Neural cell (in vitro differentiated cells): ENCODE data around the gene SNRPA. TPM values are rescaled to one million over a fixed set of nuclear protein-coding genes. Genes with fewer than 3 reads are reported as not detected.
A peak's percentile ranks its signal among the peaks of the same experiment; 100 is the strongest.

ENCODE experiments used
- H2AFZ ChIP-seq: fragments of 200-600, 300-800 bp; sonication (generic), shearing (Covaris generic); 2 replicates; pipeline ENCODE4 v1.6.0; 2014; ENCODE audit warnings: low read depth, mild to moderate bottlenecking, antibody characterized with exemption, low read length, moderate library complexity
- H3F3A ChIP-seq: fragments of 200-600 bp; shearing (Covaris generic); 2 replicates; pipeline ENCODE4 v1.6.1; 2016; ENCODE audit warnings: mild to moderate bottlenecking, moderate library complexity, mixed read lengths, antibody characterized with exemption, low read length; ENCODE audit not compliant: insufficient read depth, poor library complexity, severe bottlenecking
- H3K27ac ChIP-seq: fragments of 200-600, 300-800 bp; sonication (generic), shearing (Covaris generic); 2 replicates; pipeline ENCODE4 v1.5.1; 2014; ENCODE audit warnings: mild to moderate bottlenecking, low read length, moderate library complexity
- H3K27me3 ChIP-seq: fragments of 300-800, 200-600 bp; sonication (generic), shearing (Covaris generic); 2 replicates; pipeline ENCODE4 v1.6.0; 2014; ENCODE audit warnings: mild to moderate bottlenecking, low read depth, low read length, moderate library complexity; ENCODE audit not compliant: insufficient read depth
- H3K36me3 ChIP-seq: fragments of 300-800, 200-600 bp; sonication (generic), shearing (Covaris generic); 2 replicates; pipeline ENCODE4 v1.5.1; 2014; ENCODE audit warnings: mild to moderate bottlenecking, antibody characterized with exemption, low read length, moderate library complexity; ENCODE audit not compliant: insufficient read depth
- H3K4me2 ChIP-seq: fragments of 300-800, 200-600 bp; sonication (generic), shearing (Covaris generic); 2 replicates; pipeline ENCODE4 v1.6.0; 2014; ENCODE audit warnings: mild to moderate bottlenecking, low read length
- H3K4me3 ChIP-seq: fragments of 300-800, 200-600 bp; sonication (generic), shearing (Covaris generic); 2 replicates; pipeline ENCODE4 v1.5.1; 2014; ENCODE audit warnings: mild to moderate bottlenecking, low read length, moderate library complexity
- H3K79me2 ChIP-seq: fragments of 200-600 bp; shearing (Covaris generic); replicated peaks from 2 replicates; pipeline ENCODE4 v1.6.0; 2014; ENCODE audit warnings: mild to moderate bottlenecking, low read length, moderate library complexity; ENCODE audit not compliant: insufficient read depth
- H3K9ac ChIP-seq: fragments of 300-800, 200-600 bp; sonication (generic), shearing (Covaris generic); 2 replicates; pipeline ENCODE4 v1.6.1; 2016; ENCODE audit warnings: mild to moderate bottlenecking, low read length, mixed read lengths
- H3K9me2 ChIP-seq: fragments of 200-600 bp; shearing (Covaris generic); 2 replicates; pipeline ENCODE4 v1.6.1; 2016; ENCODE audit warnings: mild to moderate bottlenecking, low read length, mixed read lengths; ENCODE audit not compliant: insufficient read depth
- H3K9me3 ChIP-seq: fragments of 200-600, 300-800 bp; sonication (generic), shearing (Covaris generic); 2 replicates; pipeline ENCODE4 v1.6.1; 2016; ENCODE audit warnings: mild to moderate bottlenecking, mixed run types, low read length, moderate library complexity, mixed read lengths
- H4K20me1 ChIP-seq: fragments of 200-600 bp; shearing (Covaris generic); 2 replicates; pipeline ENCODE4 v1.6.1; 2016; ENCODE audit warnings: mild to moderate bottlenecking, mixed run types; ENCODE audit not compliant: insufficient read depth
- EP300 ChIP-seq: fragments of 450-650 bp; conservative IDR thresholded peaks from 2 replicates; pipeline ENCODE4 v1.6.1; 2014; ENCODE audit warnings: antibody characterized with exemption, mild to moderate bottlenecking, moderate library complexity; ENCODE audit not compliant: poor library complexity, severe bottlenecking
- EZH2 ChIP-seq: fragments of 200-600, 300-800 bp; shearing (Covaris generic), sonication (generic); IDR thresholded peaks from 2 replicates; pipeline ENCODE4 v1.6.1; 2014; ENCODE audit warnings: antibody characterized with exemption, low read length, borderline replicate concordance, mild to moderate bottlenecking; ENCODE audit not compliant: insufficient read depth, poor library complexity, severe bottlenecking
- MXI1 ChIP-seq: fragments of 450-650 bp; conservative IDR thresholded peaks from 2 replicates; pipeline ENCODE4 v1.6.1; 2014; ENCODE audit warnings: antibody characterized with exemption, mild to moderate bottlenecking; ENCODE audit not compliant: poor library complexity, severe bottlenecking
- POLR2AphosphoS5 ChIP-seq: IDR thresholded peaks from 2 replicates; pipeline ENCODE4 v1.6.1; 2012
- RAD21 ChIP-seq: fragments of 450-650 bp; conservative IDR thresholded peaks from 2 replicates; pipeline ENCODE4 v1.6.1; 2014; ENCODE audit warnings: antibody characterized with exemption, mild to moderate bottlenecking, moderate library complexity
- SMC3 ChIP-seq: fragments of 450-650 bp; conservative IDR thresholded peaks from 2 replicates; pipeline ENCODE4 v1.6.1; 2014; ENCODE audit warnings: antibody characterized with exemption, mild to moderate bottlenecking, moderate library complexity; ENCODE audit not compliant: poor library complexity
- TAF1 ChIP-seq: IDR thresholded peaks from 2 replicates; pipeline ENCODE4 v1.6.1; 2012; ENCODE audit warnings: low read depth
- polyA plus RNA-seq: library from polyadenylated mRNA; depleted of rRNA; stranded (reverse); fragments of >200 nt; gene quantifications from 2 replicates; pipeline ENCODE4 v1.2.3, GENCODE V29; 2014
- TF ChIP-seq, protein P1 (sequence below): IDR thresholded peaks from 2 replicates; pipeline ENCODE4 v1.6.1; 2012; ENCODE audit warnings: borderline replicate concordance
- TF ChIP-seq, protein P2 (sequence below): fragments of 450-650 bp; IDR thresholded peaks from 2 replicates; pipeline ENCODE4 v1.5.1; 2014; ENCODE audit warnings: antibody characterized with exemption, mild to moderate bottlenecking, moderate library complexity; ENCODE audit not compliant: poor library complexity, severe bottlenecking

The SNRPA gene
- polyA plus RNA-seq, 1 donor from 2014 or later = 29.9 TPM

DNA sequence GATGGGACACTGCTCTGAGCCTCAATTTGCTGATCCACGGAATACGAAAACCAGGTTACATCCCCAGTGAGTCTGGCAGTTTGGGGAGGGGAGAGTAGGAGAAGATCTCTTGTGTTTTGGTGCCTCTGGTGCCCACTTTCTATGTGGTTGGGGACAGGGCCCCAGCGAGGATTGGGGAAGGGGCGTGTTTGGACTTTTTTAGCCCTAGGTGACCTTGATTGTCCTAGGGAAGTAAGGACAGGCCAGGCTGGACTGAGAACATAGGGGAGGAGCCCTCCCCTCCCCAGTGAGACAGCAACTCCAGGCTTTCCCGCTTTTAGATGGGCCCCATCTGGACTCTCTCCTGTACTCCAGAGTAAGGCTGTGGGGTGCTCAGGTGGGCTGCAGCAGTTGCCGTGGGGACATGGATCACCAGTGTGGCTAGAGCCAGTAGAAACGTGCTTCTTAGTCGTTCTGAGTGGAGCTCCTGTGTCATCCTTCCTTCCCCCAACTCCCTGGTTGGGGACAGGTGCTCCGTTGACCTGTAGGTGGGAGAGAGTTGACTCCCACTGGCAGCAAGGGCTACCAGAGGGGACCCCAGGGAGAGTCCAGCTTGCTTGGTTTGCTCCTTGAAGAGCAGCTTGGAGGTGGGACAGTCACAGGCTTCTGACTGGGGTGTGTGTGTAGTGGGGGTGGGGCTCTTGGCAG, 52.3 kb downstream of the SNRPA start:
- Histone ChIP-seq H3K4me3 (peak overlapping the region; percentile 92), H4K20me1 (peaks cover 10% of the 10 kb centered on the region), H3K79me2 (peaks cover 72% of the 10 kb centered on the region), H3K9me3 (no peaks in the 10 kb centered on the region), H3K27ac (no peak overlapping the region), H3K27me3 (no peaks in the 10 kb centered on the region), H3K4me2 (peak overlapping the region; percentile 17), H3F3A (no peaks in the 10 kb centered on the region), H3K9ac (no peak overlapping the region), H2AFZ (no peak overlapping the region), H3K9me2 (no peaks in the 10 kb centered on the region), H3K36me3 (peaks cover 3% of the 10 kb centered on the region)
- TF ChIP-seq, protein P1, sequence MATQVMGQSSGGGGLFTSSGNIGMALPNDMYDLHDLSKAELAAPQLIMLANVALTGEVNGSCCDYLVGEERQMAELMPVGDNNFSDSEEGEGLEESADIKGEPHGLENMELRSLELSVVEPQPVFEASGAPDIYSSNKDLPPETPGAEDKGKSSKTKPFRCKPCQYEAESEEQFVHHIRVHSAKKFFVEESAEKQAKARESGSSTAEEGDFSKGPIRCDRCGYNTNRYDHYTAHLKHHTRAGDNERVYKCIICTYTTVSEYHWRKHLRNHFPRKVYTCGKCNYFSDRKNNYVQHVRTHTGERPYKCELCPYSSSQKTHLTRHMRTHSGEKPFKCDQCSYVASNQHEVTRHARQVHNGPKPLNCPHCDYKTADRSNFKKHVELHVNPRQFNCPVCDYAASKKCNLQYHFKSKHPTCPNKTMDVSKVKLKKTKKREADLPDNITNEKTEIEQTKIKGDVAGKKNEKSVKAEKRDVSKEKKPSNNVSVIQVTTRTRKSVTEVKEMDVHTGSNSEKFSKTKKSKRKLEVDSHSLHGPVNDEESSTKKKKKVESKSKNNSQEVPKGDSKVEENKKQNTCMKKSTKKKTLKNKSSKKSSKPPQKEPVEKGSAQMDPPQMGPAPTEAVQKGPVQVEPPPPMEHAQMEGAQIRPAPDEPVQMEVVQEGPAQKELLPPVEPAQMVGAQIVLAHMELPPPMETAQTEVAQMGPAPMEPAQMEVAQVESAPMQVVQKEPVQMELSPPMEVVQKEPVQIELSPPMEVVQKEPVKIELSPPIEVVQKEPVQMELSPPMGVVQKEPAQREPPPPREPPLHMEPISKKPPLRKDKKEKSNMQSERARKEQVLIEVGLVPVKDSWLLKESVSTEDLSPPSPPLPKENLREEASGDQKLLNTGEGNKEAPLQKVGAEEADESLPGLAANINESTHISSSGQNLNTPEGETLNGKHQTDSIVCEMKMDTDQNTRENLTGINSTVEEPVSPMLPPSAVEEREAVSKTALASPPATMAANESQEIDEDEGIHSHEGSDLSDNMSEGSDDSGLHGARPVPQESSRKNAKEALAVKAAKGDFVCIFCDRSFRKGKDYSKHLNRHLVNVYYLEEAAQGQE = no peak
- no peak for TF ChIP-seq POLR2AphosphoS5
- TF ChIP-seq TAF1 = no peak
- no peak for TF ChIP-seq SMC3
- no peak for TF ChIP-seq EZH2
- no peak for TF ChIP-seq MXI1
- TF ChIP-seq EP300 = no peak
- TF ChIP-seq, protein P2, sequence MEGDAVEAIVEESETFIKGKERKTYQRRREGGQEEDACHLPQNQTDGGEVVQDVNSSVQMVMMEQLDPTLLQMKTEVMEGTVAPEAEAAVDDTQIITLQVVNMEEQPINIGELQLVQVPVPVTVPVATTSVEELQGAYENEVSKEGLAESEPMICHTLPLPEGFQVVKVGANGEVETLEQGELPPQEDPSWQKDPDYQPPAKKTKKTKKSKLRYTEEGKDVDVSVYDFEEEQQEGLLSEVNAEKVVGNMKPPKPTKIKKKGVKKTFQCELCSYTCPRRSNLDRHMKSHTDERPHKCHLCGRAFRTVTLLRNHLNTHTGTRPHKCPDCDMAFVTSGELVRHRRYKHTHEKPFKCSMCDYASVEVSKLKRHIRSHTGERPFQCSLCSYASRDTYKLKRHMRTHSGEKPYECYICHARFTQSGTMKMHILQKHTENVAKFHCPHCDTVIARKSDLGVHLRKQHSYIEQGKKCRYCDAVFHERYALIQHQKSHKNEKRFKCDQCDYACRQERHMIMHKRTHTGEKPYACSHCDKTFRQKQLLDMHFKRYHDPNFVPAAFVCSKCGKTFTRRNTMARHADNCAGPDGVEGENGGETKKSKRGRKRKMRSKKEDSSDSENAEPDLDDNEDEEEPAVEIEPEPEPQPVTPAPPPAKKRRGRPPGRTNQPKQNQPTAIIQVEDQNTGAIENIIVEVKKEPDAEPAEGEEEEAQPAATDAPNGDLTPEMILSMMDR = no peak
- no peak for TF ChIP-seq RAD21

DNA sequence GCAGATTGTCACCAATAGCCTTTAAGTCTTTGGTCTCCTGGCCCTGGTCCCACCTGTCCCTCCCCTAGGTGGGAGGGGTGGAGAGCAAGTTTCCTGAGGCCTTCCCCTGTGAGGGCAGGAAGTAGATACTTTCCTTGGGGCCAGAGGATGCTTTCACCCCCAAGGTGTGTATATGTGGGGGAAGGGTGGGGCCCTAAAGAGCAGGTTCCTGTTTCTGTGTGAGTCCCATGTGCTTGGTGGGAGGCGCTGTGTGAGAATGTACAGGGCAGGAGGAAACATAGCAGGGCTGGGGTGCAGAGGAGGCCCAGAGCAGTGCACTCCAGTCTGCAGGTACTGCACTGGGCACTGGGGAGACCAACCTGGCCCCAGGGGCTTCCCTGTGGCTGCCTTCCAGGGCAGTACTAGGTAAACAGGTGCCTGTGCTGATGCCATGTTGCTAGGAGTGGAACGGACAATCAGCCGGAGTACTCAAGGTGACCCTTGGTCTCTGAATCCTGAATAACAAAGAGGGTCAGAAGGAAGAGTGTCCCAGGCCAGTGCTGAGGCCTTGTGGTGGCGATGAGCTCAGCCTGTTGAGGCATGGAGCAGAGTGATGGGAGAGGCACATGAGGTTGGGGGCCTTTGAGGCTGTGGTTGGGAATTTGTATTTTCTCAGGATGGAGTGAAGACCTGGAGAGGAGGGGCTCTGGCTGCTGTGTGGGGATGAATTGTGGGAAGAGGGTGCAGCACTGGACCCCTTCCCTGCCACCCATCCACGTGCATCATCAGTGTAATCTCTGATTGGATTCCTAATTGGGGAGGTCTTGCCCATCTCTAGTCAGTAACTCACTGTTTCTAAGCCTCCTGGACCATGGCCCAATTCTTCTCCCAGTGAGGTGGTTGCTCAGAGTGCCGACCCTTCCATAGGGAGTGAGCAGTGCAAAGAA, 53.1 kb downstream of the SNRPA start:
- Histone ChIP-seq H3K27ac (no peak overlapping the region), H3K4me2 (peak overlapping the region; percentile 17), H3K4me3 (peak overlapping the region; percentile 92), H3K9ac (no peak overlapping the region), H2AFZ (no peak overlapping the region), H4K20me1 (peaks cover 10% of the 10 kb centered on the region), H3K36me3 (peaks cover 3% of the 10 kb centered on the region), H3K79me2 (peaks cover 72% of the 10 kb centered on the region), H3K9me3 (no peaks in the 10 kb centered on the region), H3K9me2 (no peaks in the 10 kb centered on the region), H3F3A (no peaks in the 10 kb centered on the region), H3K27me3 (no peaks in the 10 kb centered on the region)
- TF ChIP-seq SMC3 = no peak
- TF ChIP-seq MXI1 = no peak
- TF ChIP-seq, protein P1 = no peak
- TF ChIP-seq POLR2AphosphoS5 = no peak
- TF ChIP-seq EZH2 = no peak
- TF ChIP-seq EP300 = no peak
- no peak for TF ChIP-seq RAD21
- TF ChIP-seq, protein P2 = no peak
- no peak for TF ChIP-seq TAF1
